ENCODE results near the gene CGB2. TPM values are rescaled to one million over a fixed set of nuclear protein-coding genes. Genes with fewer than 3 reads are reported as not detected.

The CGB2 gene
- total and polyA plus RNA-seq, 9 of the 15 experiments (the other 6 are each of a cell fraction or from before 2014, with no cell fraction given), result 0.22 TPM; not detected in 8

DNA sequence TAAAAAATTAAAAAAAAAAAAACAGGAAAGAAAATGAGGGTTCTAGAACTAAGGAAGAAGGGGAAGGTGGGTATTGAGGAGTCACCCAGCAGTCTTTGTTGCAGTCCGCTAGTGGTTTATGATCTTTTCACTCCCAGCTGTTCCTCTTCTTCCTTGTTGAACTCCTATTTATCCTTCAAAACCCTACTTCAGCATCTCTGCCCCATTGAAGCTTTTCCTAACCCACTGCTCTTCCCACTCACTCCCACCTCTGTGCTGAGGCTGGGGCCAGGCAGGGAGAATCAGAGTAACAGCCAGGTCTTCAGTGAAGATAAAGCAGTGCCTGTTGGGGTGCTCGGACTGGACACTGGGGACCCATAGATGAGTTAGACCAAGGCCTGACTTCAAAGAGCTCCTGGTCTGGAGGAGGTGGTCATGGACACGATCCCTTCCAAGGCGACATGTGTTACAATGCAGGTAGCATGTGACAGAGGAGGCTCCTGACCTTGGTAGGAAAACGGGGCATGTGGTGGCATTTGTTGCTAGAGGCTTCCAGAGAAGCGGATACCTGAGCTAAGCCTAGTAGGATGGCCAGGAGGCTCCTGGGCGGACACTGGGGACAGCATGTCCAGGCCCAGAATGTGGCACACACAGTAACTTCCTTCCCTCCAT is 26.6 kb upstream of the CGB2 start:
- CTCF ChIA-PET (ENCODE audit: low intra/inter-chr PET ratio), result no interaction called here
- Histone ChIP-seq H3K79me2 (ENCODE audit: control insufficient read depth, insufficient read depth, low read length) (peaks cover under 1% of the 10 kb centered on the region; the same call in 1 of the 3 replicates), H3K27ac (ENCODE audit: extremely low read depth, low read depth, low read length) (no peak overlapping the region), H4K20me1 (replicated peaks; ENCODE audit: control insufficient read depth, insufficient read depth, low read length) (no peaks in the 10 kb centered on the region), H3K9me1 (ENCODE audit: control insufficient read depth, insufficient read depth, low read length) (peaks cover 4% of the 10 kb centered on the region), H3K9ac (ENCODE audit: insufficient read depth in 1 of 2, low read depth in 2 of 2, low read length in 2 of 2) (no peak overlapping the region), H3K36me3 (ENCODE audit: control insufficient read depth, insufficient read depth, low read length) (peaks cover 77% of the 10 kb centered on the region), H2AFZ (ENCODE audit: low read depth, low read length) (no peak overlapping the region), H3K4me2 (ENCODE audit: insufficient read depth, low read length) (no peak overlapping the region), H3K4me3 (no peak overlapping the region), H3K4me1 (replicated peaks in 1 of 2; ENCODE audit: control insufficient read depth in 2 of 2, insufficient read depth in 2 of 2, low read length in 2 of 2) (peaks cover 0 to 4% of the 10 kb centered on the region in 2 experiments; a peak in 1 of 5 replicates), H3K27me3 (ENCODE audit: control insufficient read depth in 2 of 2, insufficient read depth in 2 of 2, low read length in 2 of 2) (no peaks in the 10 kb centered on the region), H3K9me3 (replicated peaks; ENCODE audit: control insufficient read depth, insufficient read depth, low read depth, low read length) (no peaks in the 10 kb centered on the region)
- WGBS (ENCODE audit: insufficient coverage, low coverage, missing lambda C conversion rate), result 88% methylated on average over 7 of the region's 7 CpGs
- no peak for ATAC-seq
- no peak for FAIRE-seq
- in situ Hi-C loops (cut with MboI), result no loop called here
- POLR2A ChIA-PET, result interaction anchor here (0.6 kb wide), 1 partner anchor 9 kb away, joined by 5 read pairs; no protein-coding TSS in a partner anchor
- intact Hi-C loops (cut with micrococcal nuclease), result no loop called here
- no peak for DNase-seq (ENCODE audit: extremely low read depth in 1 of 4, low spot score in 3 of 4)
- TSS peak; percentile 27 for BruUV-seq (replicated peaks)
- TF ChIP-seq, protein P1, sequence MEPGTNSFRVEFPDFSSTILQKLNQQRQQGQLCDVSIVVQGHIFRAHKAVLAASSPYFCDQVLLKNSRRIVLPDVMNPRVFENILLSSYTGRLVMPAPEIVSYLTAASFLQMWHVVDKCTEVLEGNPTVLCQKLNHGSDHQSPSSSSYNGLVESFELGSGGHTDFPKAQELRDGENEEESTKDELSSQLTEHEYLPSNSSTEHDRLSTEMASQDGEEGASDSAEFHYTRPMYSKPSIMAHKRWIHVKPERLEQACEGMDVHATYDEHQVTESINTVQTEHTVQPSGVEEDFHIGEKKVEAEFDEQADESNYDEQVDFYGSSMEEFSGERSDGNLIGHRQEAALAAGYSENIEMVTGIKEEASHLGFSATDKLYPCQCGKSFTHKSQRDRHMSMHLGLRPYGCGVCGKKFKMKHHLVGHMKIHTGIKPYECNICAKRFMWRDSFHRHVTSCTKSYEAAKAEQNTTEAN (CRISPR knock-in tag; IDR thresholded peaks at IDR 0.05), result no peak
- TF ChIP-seq STAT5B (CRISPR knock-in tag; IDR thresholded peaks at IDR 0.05) (no peak), HDAC3 (IDR thresholded peaks at IDR 0.05; ENCODE audit: borderline replicate concordance, partially characterized antibody) (no peak), U2AF2 (optimal IDR thresholded peaks at IDR 0.05; ENCODE audit: low read depth, low read length) (no peak), GTF2A2 (tag; IDR thresholded peaks at IDR 0.05) (no peak), IFI16 (CRISPR knock-in tag; IDR thresholded peaks at IDR 0.05) (no peak), TFAM (CRISPR knock-in tag; conservative IDR thresholded peaks at IDR 0.05) (no peak), CEBPB (tag; IDR thresholded peaks at IDR 0.05) (no peak), TGIF2 (CRISPR knock-in tag; IDR thresholded peaks at IDR 0.05) (no peak), MCM3 (IDR thresholded peaks at IDR 0.05) (no peak), TAF15 (IDR thresholded peaks at IDR 0.05; ENCODE audit: low read depth, low read length) (no peak), ZNF124 (CRISPR knock-in tag; IDR thresholded peaks at IDR 0.05) (no peak), YY1 (IDR thresholded peaks at IDR 0.05; ENCODE audit: borderline replicate concordance in 1 of 3, control insufficient read depth in 1 of 3, extremely low read depth in 1 of 3, insufficient read depth in 3 of 3, insufficient read length in 1 of 3, insufficient replicate concordance in 2 of 3, low read depth in 1 of 3, low read length in 2 of 3) (no peak)
- TF ChIP-seq, protein P2, sequence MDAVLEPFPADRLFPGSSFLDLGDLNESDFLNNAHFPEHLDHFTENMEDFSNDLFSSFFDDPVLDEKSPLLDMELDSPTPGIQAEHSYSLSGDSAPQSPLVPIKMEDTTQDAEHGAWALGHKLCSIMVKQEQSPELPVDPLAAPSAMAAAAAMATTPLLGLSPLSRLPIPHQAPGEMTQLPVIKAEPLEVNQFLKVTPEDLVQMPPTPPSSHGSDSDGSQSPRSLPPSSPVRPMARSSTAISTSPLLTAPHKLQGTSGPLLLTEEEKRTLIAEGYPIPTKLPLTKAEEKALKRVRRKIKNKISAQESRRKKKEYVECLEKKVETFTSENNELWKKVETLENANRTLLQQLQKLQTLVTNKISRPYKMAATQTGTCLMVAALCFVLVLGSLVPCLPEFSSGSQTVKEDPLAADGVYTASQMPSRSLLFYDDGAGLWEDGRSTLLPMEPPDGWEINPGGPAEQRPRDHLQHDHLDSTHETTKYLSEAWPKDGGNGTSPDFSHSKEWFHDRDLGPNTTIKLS (IDR thresholded peaks at IDR 0.05; ENCODE audit: borderline replicate concordance, low read depth), result no peak
- TF ChIP-seq, protein P3, sequence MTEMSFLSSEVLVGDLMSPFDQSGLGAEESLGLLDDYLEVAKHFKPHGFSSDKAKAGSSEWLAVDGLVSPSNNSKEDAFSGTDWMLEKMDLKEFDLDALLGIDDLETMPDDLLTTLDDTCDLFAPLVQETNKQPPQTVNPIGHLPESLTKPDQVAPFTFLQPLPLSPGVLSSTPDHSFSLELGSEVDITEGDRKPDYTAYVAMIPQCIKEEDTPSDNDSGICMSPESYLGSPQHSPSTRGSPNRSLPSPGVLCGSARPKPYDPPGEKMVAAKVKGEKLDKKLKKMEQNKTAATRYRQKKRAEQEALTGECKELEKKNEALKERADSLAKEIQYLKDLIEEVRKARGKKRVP (CRISPR knock-in tag; IDR thresholded peaks at IDR 0.05), result no peak
- TF ChIP-seq, protein P4, sequence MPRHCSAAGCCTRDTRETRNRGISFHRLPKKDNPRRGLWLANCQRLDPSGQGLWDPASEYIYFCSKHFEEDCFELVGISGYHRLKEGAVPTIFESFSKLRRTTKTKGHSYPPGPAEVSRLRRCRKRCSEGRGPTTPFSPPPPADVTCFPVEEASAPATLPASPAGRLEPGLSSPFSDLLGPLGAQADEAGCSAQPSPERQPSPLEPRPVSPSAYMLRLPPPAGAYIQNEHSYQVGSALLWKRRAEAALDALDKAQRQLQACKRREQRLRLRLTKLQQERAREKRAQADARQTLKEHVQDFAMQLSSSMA (CRISPR knock-in tag; IDR thresholded peaks at IDR 0.05), result no peak
- TF ChIP-seq, protein P5, sequence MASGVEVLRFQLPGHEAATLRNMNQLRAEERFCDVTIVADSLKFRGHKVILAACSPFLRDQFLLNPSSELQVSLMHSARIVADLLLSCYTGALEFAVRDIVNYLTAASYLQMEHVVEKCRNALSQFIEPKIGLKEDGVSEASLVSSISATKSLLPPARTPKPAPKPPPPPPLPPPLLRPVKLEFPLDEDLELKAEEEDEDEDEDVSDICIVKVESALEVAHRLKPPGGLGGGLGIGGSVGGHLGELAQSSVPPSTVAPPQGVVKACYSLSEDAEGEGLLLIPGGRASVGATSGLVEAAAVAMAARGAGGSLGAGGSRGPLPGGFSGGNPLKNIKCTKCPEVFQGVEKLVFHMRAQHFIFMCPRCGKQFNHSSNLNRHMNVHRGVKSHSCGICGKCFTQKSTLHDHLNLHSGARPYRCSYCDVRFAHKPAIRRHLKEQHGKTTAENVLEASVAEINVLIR (CRISPR knock-in tag; IDR thresholded peaks at IDR 0.05), result no peak

Data from K562 (cell line).